Activated CD4-positive, alpha-beta T cell treated with anti-CD3 and anti-CD28 coated beads for 4 hours (primary cell): ENCODE results near the gene FKBP1A.

Experiments used
- DNase-seq, 2 donors: peaks; one replicate each; pipeline ENCODE4 v3.0.0-alpha.2; 2020

Gene FKBP1A

GRCh38 chr20:1383623-1384404, 9.0 kb downstream of the FKBP1A start:
- no peak for DNase-seq

- no peak for DNase-seq
Observed at GRCh38 chr20:1382670-1383069, 10.2 kb downstream of the FKBP1A start.

- DNase-seq = no peak
Observed at GRCh38 chr20:1381753-1382591, 10.9 kb downstream of the FKBP1A start.

- DNase-seq = no peak
Observed at GRCh38 chr20:1378735-1379125, 14.1 kb downstream of the FKBP1A start.

GRCh38 chr20:1377984-1378734, 14.7 kb downstream of the FKBP1A start:
- no peak for DNase-seq

- DNase-seq = no peak
Observed at GRCh38 chr20:1377341-1377871, 15.4 kb downstream of the FKBP1A start.

- no peak for DNase-seq
Observed at GRCh38 chr20:1376408-1377270, 16.2 kb downstream of the FKBP1A start.

- DNase-seq = no peak
Observed at GRCh38 chr20:1376007-1376406, 16.8 kb downstream of the FKBP1A start.

GRCh38 chr20:1375515-1375914, 17.3 kb downstream of the FKBP1A start:
- no peak for DNase-seq

GRCh38 chr20:1374246-1374645, 18.6 kb downstream of the FKBP1A start:
- DNase-seq = no peak

- no peak for DNase-seq
Observed at GRCh38 chr20:1373614-1374013, 19.2 kb downstream of the FKBP1A start.

GRCh38 chr20:1373036-1373435, 19.8 kb downstream of the FKBP1A start:
- no peak for DNase-seq

- no peak for DNase-seq
Observed at GRCh38 chr20:1371830-1372539, 20.9 kb downstream of the FKBP1A start.

- DNase-seq = no peak
Observed at GRCh38 chr20:1371202-1371782, 21.6 kb downstream of the FKBP1A start.

- no peak for DNase-seq
Observed at GRCh38 chr20:1370548-1371110, 22.2 kb downstream of the FKBP1A start.

GRCh38 chr20:1369970-1370369, 22.9 kb downstream of the FKBP1A start:
- no peak for DNase-seq

GRCh38 chr20:1368448-1369199, 24.2 kb downstream of the FKBP1A start:
- no peak for DNase-seq

GRCh38 chr20:1367479-1367878, 25.4 kb downstream of the FKBP1A start:
- DNase-seq = no peak

- DNase-seq = peak in 1 of 2 donors; percentile 22
Observed at GRCh38 chr20:1364106-1364505, 28.7 kb downstream of the FKBP1A start.

GRCh38 chr20:1363522-1363921, 29.3 kb downstream of the FKBP1A start:
- no peak for DNase-seq
